Measurements from ENCODE around the gene DOCK3. TPM values are rescaled to one million over a fixed set of nuclear protein-coding genes. Genes with fewer than 3 reads are reported as not detected.
A peak's percentile ranks its signal among the peaks of the same experiment; 100 is the strongest.

DOCK3 gene
- total RNA-seq, 1 experiment from 2014 or later: 0.26 TPM

DNA sequence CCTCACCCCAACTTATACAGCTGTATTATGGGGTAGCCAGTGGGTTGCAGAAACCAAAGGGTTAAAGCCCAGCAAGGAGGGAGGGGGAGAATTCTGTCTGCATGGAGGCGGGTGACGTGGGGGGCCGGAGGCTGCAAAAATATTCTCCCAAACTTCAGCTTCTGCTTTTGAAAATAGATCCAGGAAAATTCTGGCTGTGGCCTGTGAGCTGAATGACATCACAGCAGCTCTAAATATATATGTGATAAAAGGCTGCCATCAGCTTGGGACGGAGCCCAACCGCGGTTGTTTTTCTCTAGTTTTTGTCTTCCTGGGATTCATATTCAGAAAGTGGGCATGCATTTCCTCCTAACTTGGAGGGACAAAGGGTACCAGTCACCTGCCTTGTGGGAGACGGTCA, 30.2 kb upstream of the DOCK3 start:
- Histone ChIP-seq H3K27me3 (no peaks in the 10 kb centered on the region), H3K36me3 (no peaks in the 10 kb centered on the region; the same call in 1 of the 2 replicates), H3K4me3 (no peak overlapping the region), H3K9me3 (no peaks in the 10 kb centered on the region)
- DNase-seq: no peak

DNA sequence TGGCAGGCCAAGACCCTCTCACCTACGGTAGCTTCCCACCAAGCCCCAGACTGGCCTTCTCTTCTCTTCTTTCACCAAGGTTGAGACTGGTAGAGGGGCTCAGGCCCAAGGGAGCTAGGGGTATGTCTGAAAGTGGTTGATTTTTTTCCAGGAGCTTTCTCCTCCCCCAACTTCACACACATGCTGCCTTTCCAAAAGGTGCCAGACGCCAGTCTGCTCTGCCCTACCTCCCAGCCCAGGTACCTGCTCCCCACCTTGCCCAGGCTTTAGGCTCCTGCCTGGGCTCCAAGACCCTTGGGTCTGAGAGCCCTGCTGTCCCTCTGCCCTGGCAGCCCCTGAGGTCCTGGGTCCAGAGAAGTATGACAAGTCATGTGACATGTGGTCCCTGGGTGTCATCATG, 29.3 kb upstream of the DOCK3 start:
- no peaks in the 10 kb centered on the region for H3K9me3 ChIP-seq
- no peak for DNase-seq
- H3K27me3 ChIP-seq: no peaks in the 10 kb centered on the region
- no peaks in the 10 kb centered on the region for H3K36me3 ChIP-seq
- no peak overlapping the region for H3K4me3 ChIP-seq

GRCh38 chr3:50648313-50648712, 26.4 kb upstream of the DOCK3 start:
- Histone ChIP-seq H3K36me3 (no peaks in the 10 kb centered on the region), H3K4me3 (no peak overlapping the region)
- DNase-seq: no peak

DNA sequence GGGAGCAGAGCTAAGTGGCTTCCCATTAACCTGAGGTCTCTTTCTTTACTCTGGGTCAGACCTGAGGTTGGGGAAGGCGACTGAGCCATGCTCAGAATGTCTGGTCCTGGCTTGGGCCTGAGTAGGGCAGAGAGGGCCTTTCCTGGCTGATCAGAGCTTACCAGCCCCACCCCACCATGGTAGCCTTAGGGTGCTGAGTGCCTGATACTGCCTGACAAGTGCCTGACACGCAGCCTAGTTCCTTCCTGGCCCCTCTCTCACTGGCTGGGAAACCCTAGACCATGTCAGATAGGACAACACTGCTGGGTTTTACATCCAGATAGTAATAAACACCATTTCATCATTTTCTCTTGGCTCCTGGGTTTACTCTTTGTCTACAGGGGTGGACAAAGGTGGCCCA, 25.8 kb upstream of the DOCK3 start:
- no peak for DNase-seq
- no peaks in the 10 kb centered on the region for H3K27me3 ChIP-seq
- no peaks in the 10 kb centered on the region for H3K36me3 ChIP-seq
- no peaks in the 10 kb centered on the region for H3K9me3 ChIP-seq
- no peak overlapping the region for H3K4me3 ChIP-seq

More at GRCh38 chr3:50648313-50648712, 26.4 kb upstream of the DOCK3 start:
- no peaks in the 10 kb centered on the region for H3K9me3 ChIP-seq
- no peaks in the 10 kb centered on the region for H3K27me3 ChIP-seq

DNA sequence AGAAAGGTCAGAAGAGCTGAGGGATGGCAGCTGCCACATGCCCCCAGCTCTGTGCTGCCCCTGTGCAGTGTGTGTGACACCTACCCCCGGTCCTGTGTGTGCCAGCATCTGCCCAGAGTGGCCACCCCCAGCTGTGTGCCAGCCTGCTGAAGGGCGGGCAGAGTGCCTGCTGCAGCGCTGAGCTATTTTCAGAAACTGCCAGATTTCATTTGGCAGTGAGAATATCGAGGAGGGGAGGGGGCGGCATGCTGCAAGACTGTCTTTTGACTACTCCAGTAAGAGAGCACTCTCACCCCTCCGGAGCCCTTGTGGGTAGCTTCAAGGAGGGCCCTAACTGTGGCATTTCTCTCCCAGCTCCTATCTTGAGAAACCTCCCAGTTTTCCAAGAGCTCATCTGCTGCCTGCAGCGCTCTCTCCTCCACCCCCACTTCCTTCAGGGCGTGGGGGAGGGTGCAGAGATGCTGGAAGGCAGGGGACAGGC, 25.2 kb upstream of the DOCK3 start:
- DNase-seq: no peak
- H3K9me3 ChIP-seq: no peaks in the 10 kb centered on the region
- H3K27me3 ChIP-seq: no peaks in the 10 kb centered on the region
- H3K4me3 ChIP-seq: no peak overlapping the region
- H3K36me3 ChIP-seq: no peaks in the 10 kb centered on the region

GRCh38 chr3:50650018-50650417, 24.7 kb upstream of the DOCK3 start:
- no peak overlapping the region for H3K4me3 ChIP-seq

DNA sequence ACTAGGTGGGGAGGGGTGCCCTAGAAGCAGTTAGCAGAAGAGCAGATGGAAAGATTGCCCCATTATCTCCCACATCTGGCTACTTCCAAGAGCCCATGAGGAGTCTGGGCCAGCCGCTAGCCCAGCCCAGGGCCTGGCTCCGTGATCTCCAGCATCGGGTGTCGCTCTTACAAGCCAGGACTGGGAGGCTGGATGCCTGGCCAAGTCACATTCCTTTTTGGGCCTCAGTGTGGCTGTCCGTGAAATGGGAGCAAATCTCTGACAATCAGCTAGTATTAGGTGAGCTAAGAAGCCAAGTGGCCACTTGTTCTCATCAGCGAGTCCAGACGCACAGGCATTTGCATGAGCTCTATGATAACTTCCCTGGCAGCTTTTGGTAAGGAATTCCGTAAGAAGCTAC, 23.3 kb upstream of the DOCK3 start:
- Histone ChIP-seq H3K9me3 (no peaks in the 10 kb centered on the region), H3K27me3 (no peaks in the 10 kb centered on the region), H3K36me3 (no peaks in the 10 kb centered on the region), H3K4me3 (no peak overlapping the region)
- no peak for DNase-seq

More at GRCh38 chr3:50650018-50650417, 24.7 kb upstream of the DOCK3 start:
- Histone ChIP-seq H3K27me3 (no peaks in the 10 kb centered on the region), H3K36me3 (no peaks in the 10 kb centered on the region), H3K9me3 (no peaks in the 10 kb centered on the region)
- no peak for DNase-seq

- Histone ChIP-seq H3K4me3 (no peak overlapping the region), H3K9me3 (no peaks in the 10 kb centered on the region), H3K27me3 (no peaks in the 10 kb centered on the region), H3K36me3 (no peaks in the 10 kb centered on the region)
- DNase-seq: no peak
Measured at GRCh38 chr3:50651920-50652529, 22.7 kb upstream of the DOCK3 start.

DNA sequence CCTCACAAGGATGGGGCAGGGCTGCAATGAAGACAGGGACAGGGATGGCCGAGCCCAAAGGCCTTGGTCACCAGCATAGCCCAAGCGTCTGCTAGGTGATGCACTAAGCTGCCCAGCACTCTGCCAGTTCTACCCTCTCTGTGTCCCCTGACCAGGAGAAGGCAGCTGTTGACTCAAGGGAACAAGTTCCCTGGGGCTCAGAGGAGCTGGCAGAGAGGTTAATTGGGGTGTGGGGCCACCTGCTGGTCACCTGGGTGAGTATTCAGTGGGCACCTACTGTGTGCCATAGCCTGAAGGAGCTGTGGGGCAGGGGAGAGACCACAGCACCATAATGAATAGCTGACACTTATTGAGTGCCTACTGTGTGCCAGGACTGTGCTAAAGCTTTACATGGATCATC, 22.0 kb upstream of the DOCK3 start:
- Histone ChIP-seq H3K36me3 (no peaks in the 10 kb centered on the region), H3K4me3 (no peak overlapping the region), H3K9me3 (no peaks in the 10 kb centered on the region), H3K27me3 (no peaks in the 10 kb centered on the region)
- DNase-seq: no peak

DNA sequence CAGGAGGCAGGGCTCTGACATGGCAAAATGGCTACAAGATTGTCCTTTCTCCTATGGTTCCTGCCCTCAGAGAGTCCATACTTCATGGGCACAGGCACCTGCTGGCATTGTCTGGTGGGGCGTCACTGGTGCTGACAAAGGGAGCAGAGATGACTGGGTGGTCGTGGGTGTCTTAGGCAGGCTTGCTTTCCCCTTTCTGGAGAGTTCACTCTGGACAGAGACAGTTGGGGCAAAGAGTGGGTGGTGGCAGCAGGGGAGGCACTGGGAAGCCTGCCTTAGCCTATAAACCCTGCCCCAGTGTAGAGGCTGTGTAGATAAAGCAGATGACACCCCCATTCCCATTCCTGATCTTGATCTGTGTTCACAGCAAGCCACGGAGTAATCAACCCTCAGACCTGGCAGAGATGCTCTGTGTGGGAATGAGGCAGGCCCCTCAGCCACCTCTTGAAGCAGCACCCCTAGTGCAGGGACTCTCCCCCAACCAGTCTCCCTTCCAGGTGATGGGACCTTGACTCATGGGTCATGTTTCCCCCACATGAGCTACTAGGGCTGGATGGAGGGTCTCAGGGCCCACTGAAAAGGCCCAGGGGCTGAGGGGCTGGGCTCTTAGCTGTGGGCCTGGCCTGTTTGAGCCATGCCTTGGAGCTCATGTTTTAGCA, 20.7 kb upstream of the DOCK3 start:
- no peaks in the 10 kb centered on the region for H3K9me3 ChIP-seq
- no peaks in the 10 kb centered on the region for H3K27me3 ChIP-seq
- H3K36me3 ChIP-seq: no peaks in the 10 kb centered on the region
- H3K4me3 ChIP-seq: no peak overlapping the region
- DNase-seq: no peak

DNA sequence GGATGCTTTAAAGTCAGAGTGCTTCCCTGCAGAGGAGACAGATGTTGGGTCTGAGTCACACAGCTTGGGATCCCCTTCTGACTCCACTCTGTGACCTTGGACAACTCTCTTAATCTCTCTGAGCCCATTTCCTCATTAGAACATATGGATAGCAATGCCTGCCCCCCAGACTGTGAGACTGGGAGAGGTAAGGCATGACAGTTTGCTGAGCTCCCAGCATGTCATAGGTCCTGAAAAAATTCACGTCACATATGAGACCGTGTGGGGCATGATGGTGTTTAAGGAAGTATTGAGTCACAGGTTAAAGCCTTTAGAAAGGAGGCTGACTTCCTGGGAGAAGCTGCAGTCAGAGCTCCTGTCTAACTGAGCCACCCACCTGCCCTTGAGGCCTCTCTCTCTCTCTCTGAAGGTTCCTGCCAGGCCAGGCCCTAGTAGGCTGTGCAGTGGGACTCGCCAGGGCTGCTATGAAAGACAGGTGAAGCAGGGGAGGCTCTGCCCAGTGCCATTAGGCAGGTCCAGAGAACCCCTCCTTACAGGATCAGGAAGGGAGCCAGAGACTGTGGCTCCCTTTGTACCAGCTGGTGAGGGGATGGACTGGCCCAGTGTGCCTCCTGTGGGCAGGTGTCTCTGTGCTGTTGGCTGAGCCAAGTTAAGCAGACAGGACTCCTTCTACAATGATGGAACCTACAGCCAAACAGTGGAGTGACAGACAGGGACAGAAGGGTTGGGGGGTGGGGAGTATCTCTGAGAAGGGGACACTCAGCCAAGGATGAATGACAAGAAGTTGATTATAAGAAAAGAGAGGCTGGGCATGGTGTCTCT, 19.5 kb upstream of the DOCK3 start:
- Histone ChIP-seq H3K27me3 (no peaks in the 10 kb centered on the region), H3K4me3 (no peak overlapping the region), H3K9me3 (no peaks in the 10 kb centered on the region), H3K36me3 (no peaks in the 10 kb centered on the region)
- DNase-seq: no peak

DNA sequence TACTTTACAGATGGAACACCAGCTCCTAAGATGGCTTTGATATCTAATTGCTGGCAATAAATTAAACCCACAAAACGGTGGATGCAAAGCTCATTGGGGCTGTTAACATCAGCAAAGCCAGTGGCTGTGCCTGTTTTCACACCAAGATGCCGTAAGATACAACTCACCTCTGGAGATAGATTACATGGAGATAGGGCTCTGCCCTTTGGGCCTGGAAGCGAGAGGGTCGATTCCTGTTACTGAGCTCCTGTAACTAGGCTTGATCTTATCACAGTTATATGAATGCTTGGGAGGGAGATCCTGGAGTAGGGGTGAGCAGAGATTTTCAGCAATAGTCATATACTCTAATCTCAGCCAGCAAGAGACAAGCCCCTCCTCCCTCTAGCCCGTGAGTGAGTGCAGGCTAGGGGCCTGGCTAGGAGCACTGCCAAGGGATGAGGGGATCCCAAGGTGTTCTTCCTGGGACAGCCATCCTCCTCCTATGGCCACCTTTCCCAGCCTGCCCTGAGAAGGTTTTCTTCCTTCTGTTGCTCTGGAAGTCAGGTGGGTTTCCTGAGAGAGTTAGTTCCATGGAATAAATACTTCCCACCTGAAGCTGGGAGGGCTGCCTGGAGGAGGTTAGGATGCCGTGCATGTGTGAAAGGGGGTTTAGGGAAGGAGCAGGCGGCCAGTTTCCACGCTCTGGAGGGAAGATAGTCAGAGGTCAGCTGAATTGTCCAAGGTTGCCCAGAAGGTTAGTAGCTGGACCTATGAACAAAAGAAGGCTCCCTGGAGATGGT, 18.1 kb upstream of the DOCK3 start:
- Histone ChIP-seq H3K27me3 (no peaks in the 10 kb centered on the region), H3K9me3 (no peaks in the 10 kb centered on the region), H3K4me3 (no peak overlapping the region), H3K36me3 (no peaks in the 10 kb centered on the region)
- no peak for DNase-seq

DNA sequence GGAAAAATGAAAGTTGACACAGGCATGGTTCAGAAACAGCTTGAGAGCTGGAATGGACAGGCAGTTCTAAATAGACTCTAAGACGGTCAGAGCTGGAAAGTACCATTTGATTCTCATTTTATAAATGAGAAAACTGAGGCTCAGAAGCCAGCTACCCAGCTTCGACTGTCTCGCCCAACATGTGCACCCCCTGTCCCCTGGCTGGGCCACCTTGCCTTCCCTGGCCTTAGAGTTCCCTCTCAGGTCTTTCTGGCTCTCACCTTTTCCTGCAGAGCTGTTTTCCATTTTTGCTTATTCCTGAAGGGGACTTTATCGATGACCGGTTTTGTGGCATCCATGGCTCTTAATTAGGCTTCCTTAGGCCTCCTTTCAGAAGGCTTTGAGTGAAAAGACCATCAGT, 17.3 kb upstream of the DOCK3 start:
- H3K4me3 ChIP-seq: no peak overlapping the region
- DNase-seq: no peak
- H3K27me3 ChIP-seq: no peaks in the 10 kb centered on the region
- H3K36me3 ChIP-seq: no peaks in the 10 kb centered on the region
- no peaks in the 10 kb centered on the region for H3K9me3 ChIP-seq

DNA sequence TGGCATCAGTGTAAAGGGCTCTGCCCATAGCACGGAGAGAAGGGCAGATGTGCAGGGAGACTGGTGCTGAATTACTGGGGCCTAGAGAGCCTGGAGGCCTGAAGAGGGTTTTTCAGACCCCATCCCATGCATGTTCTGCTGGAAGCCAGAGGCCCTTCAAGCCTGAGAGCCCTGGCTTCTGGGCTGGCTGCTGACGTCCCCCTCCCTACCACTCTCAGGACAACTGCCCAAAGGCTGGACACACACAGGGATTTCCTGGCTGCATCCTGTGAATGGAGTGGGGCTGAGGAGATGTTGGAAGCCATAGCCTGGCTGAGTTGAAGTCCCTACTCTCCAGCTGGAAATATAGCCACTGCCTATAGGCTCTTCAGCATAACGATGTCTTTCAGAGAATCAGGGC, 16.9 kb upstream of the DOCK3 start:
- DNase-seq: no peak
- no peaks in the 10 kb centered on the region for H3K27me3 ChIP-seq

GRCh38 chr3:50658416-50658815, 16.3 kb upstream of the DOCK3 start:
- no peaks in the 10 kb centered on the region for H3K27me3 ChIP-seq
- no peak overlapping the region for H3K4me3 ChIP-seq
- peak; percentile 31 for DNase-seq
- H3K36me3 ChIP-seq: no peaks in the 10 kb centered on the region
- no peaks in the 10 kb centered on the region for H3K9me3 ChIP-seq

More for the DNA sequence above, 16.9 kb upstream of the DOCK3 start:
- Histone ChIP-seq H3K36me3 (no peaks in the 10 kb centered on the region), H3K9me3 (no peaks in the 10 kb centered on the region), H3K4me3 (no peak overlapping the region)

GRCh38 chr3:50658831-50659230, 15.9 kb upstream of the DOCK3 start:
- Histone ChIP-seq H3K9me3 (no peaks in the 10 kb centered on the region), H3K4me3 (no peak overlapping the region), H3K36me3 (no peaks in the 10 kb centered on the region), H3K27me3 (no peaks in the 10 kb centered on the region)
- no peak for DNase-seq

DNA sequence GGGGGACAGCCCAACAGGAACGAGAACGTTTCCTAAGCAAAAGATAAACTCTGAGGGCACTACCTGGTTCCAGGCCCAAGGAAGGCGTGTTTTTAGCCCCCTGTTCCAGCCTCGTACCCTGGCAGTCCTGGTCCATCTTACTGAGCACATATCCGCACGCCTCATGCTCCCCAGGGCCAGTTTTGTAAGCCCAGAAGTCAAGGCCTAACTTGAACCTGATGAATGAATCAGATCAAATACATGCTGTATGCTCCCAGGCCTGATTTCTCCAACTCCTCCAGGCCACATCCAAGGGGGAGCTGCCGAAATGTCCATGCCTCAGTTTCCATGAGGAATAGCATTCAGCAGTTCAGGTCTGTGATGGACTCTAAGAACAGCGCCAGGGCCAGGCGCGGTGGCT, 14.3 kb upstream of the DOCK3 start:
- no peak for DNase-seq

More for the DNA sequence above, 14.3 kb upstream of the DOCK3 start:
- Histone ChIP-seq H3K27me3 (no peaks in the 10 kb centered on the region), H3K4me3 (no peak overlapping the region), H3K36me3 (no peaks in the 10 kb centered on the region), H3K9me3 (no peaks in the 10 kb centered on the region)
